IPS DF 6.9 (cell line): ENCODE measurements around the gene S100A7.

Experiments
- DNase-seq: peaks from one replicate; pipeline ENCODE4 v3.0.0-alpha.2; 2013; ENCODE audit warnings: low read depth, low spot score
- H3K27ac ChIP-seq: one replicate; pipeline ENCODE4 v1.5.1; 2013; ENCODE audit warnings: low read length, control low read depth
- H3K27me3 ChIP-seq: 2 replicates; pipeline ENCODE4 v1.6.1; 2013; ENCODE audit warnings: mild to moderate bottlenecking, low read length; ENCODE audit not compliant: control insufficient read depth, insufficient read depth
- H3K36me3 ChIP-seq: 2 replicates; pipeline ENCODE4 v1.6.1; 2013; ENCODE audit warnings: low read length; ENCODE audit not compliant: control insufficient read depth, insufficient read depth
- H3K4me1 ChIP-seq: 2 replicates; pipeline ENCODE4 v1.6.1; 2013; ENCODE audit warnings: low read length; ENCODE audit not compliant: control insufficient read depth, insufficient read depth
- H3K4me3 ChIP-seq: 2 replicates; pipeline ENCODE4 v1.5.1; 2013; ENCODE audit warnings: mild to moderate bottlenecking, low read length
- H3K9me3 ChIP-seq: 2 replicates; pipeline ENCODE4 v1.6.1; 2013; ENCODE audit warnings: low read length, inconsistent platforms; ENCODE audit not compliant: control insufficient read depth, insufficient read depth
- WGBS: extraction: QIAGEN DNeasy Blood & Tissue Kit; methylation state at CpG from one replicate; pipeline ENCODE4 v1.1.7; 2013; ENCODE audit warnings: mixed read lengths, missing lambda C conversion rate; ENCODE audit not compliant: insufficient read length, insufficient coverage; 5-methylcytosine and 5-hydroxymethylcytosine counted together

The S100A7 gene

GRCh38 chr1:153447498-153448170, 12.8 kb downstream of the S100A7 start:
- Histone ChIP-seq H3K4me3 (no peak overlapping the region), H3K27ac (no peak overlapping the region), H3K27me3 (no peaks in the 10 kb centered on the region), H3K9me3 (no peaks in the 10 kb centered on the region), H3K36me3 (no peaks in the 10 kb centered on the region), H3K4me1 (no peaks in the 10 kb centered on the region)
- no peak for DNase-seq
- no CpG with 5 or more reads among the region's 1 CpG for WGBS

GRCh38 chr1:153444078-153444477, 16.4 kb downstream of the S100A7 start:
- no peaks in the 10 kb centered on the region for H3K27me3 ChIP-seq
- no CpG with 5 or more reads among the region's 5 CpGs for WGBS
- DNase-seq: no peak

DNA sequence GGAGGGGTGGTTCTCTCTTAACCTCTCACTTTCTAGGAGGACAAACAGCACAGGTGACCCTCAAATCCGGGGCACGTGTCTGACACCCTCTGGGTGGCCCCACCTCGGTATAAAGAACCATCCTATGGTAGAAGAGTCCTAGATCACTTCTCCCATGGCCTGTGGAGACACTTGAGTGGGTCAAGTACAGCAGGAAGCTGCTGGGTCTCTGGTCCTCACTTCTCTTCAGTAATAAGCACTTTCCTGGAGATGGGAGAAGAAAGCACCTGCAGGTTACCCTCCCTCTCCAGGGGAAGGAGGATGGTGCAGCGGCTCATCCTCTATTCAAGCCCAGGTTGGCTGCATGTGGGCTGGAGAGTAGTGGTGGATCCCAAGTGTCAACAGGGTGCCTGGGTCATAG, 17.0 kb downstream of the S100A7 start:
- no peaks in the 10 kb centered on the region for H3K27me3 ChIP-seq
- H3K4me3 ChIP-seq: no peak overlapping the region
- no CpG with 5 or more reads among the region's 4 CpGs for WGBS

More at GRCh38 chr1:153444078-153444477, 16.4 kb downstream of the S100A7 start:
- no peak overlapping the region for H3K27ac ChIP-seq
- no peaks in the 10 kb centered on the region for H3K4me1 ChIP-seq
- no peak overlapping the region for H3K4me3 ChIP-seq
- H3K9me3 ChIP-seq: no peaks in the 10 kb centered on the region
- no peaks in the 10 kb centered on the region for H3K36me3 ChIP-seq

DNA sequence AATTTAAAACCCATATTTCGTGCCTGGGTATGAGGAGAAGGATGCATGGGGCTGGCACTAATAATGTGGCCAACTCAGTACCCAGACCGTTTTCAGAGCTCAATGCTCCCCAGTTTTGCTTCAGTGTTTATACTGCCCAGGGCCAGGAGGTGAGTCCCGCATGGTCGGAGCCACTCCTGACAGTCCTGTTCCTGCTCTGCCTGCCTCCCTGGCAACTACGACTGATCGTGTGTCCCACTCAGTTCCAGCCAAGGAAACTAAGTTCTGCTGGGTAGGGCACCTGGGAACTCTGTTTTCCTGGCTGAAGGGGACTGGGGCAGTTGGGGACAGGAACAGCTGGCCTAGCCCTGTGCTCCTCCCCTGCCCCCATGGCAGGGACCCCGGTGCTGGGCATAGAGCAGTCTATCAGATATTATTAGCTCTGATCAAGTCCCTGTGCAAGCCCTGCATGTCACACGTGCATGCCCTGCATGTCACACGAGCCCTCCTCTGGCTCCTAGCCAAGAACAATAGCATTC, 19.2 kb downstream of the S100A7 start:
- H3K36me3 ChIP-seq: no peaks in the 10 kb centered on the region
- H3K4me3 ChIP-seq: no peak overlapping the region
- H3K9me3 ChIP-seq: no peaks in the 10 kb centered on the region
- no peak for DNase-seq
- H3K27ac ChIP-seq: no peak overlapping the region
- no peaks in the 10 kb centered on the region for H3K4me1 ChIP-seq
- no CpG with 5 or more reads among the region's 9 CpGs for WGBS
- H3K27me3 ChIP-seq: no peaks in the 10 kb centered on the region

More for the DNA sequence above, 17.0 kb downstream of the S100A7 start:
- no peaks in the 10 kb centered on the region for H3K9me3 ChIP-seq
- H3K27ac ChIP-seq: no peak overlapping the region
- no peaks in the 10 kb centered on the region for H3K36me3 ChIP-seq
- DNase-seq: no peak
- H3K4me1 ChIP-seq: no peaks in the 10 kb centered on the region

GRCh38 chr1:153439273-153439672, 21.2 kb downstream of the S100A7 start:
- Histone ChIP-seq H3K27ac (no peak overlapping the region), H3K4me1 (no peaks in the 10 kb centered on the region), H3K4me3 (no peak overlapping the region), H3K9me3 (no peaks in the 10 kb centered on the region), H3K27me3 (no peaks in the 10 kb centered on the region), H3K36me3 (no peaks in the 10 kb centered on the region)
- no peak for DNase-seq

- Histone ChIP-seq H3K27me3 (no peaks in the 10 kb centered on the region), H3K9me3 (no peaks in the 10 kb centered on the region), H3K4me1 (no peaks in the 10 kb centered on the region), H3K36me3 (no peaks in the 10 kb centered on the region), H3K27ac (no peak overlapping the region), H3K4me3 (no peak overlapping the region)
- no peak for DNase-seq
- no CpG with 5 or more reads among the region's 7 CpGs for WGBS
Measured at GRCh38 chr1:153438599-153438998, 21.9 kb downstream of the S100A7 start.

DNA sequence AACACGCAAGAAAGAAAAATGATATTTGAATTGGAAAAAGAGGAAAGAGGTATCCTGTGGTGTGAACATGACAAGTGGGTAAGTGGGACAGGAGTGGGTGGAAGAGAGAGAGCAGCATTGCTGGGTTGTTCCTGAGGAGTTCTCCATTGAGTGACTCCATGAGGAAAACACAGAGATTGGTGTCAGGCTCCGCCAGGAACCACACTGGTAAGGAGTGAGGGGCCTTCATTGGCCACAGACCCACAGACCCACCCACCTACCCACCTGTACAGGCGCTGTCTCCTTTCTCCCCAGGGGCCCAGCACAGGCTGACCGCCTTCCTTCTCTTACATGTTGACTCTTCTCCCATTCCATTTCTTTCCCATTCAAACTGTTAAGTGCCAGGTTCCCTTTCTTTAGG, 23.2 kb downstream of the S100A7 start:
- no peaks in the 10 kb centered on the region for H3K27me3 ChIP-seq
- no peak overlapping the region for H3K27ac ChIP-seq
- WGBS: no CpG with 5 or more reads among the region's 4 CpGs
- no peaks in the 10 kb centered on the region for H3K36me3 ChIP-seq
- no peaks in the 10 kb centered on the region for H3K9me3 ChIP-seq
- H3K4me1 ChIP-seq: no peaks in the 10 kb centered on the region
- no peak for DNase-seq
- H3K4me3 ChIP-seq: no peak overlapping the region

- Histone ChIP-seq H3K27me3 (no peaks in the 10 kb centered on the region), H3K27ac (no peak overlapping the region), H3K4me3 (no peak overlapping the region), H3K9me3 (no peaks in the 10 kb centered on the region), H3K36me3 (no peaks in the 10 kb centered on the region), H3K4me1 (no peaks in the 10 kb centered on the region)
- WGBS: no CpG with 5 or more reads among the region's 11 CpGs
- no peak for DNase-seq
Measured at GRCh38 chr1:153434746-153435455, 25.6 kb downstream of the S100A7 start.

GRCh38 chr1:153432874-153433681, 27.4 kb downstream of the S100A7 start:
- Histone ChIP-seq H3K27me3 (no peaks in the 10 kb centered on the region), H3K36me3 (no peaks in the 10 kb centered on the region), H3K4me1 (peaks cover 2% of the 10 kb centered on the region; the same call in 1 of the 2 replicates), H3K9me3 (no peaks in the 10 kb centered on the region), H3K27ac (no peak overlapping the region), H3K4me3 (no peak overlapping the region)
- no CpG with 5 or more reads among the region's 9 CpGs for WGBS
- no peak for DNase-seq

GRCh38 chr1:153431928-153432327, 28.5 kb downstream of the S100A7 start:
- WGBS: no CpG with 5 or more reads among the region's 4 CpGs

More at GRCh38 chr1:153431928-153432327, 28.5 kb downstream of the S100A7 start:
- Histone ChIP-seq H3K27me3 (no peaks in the 10 kb centered on the region), H3K36me3 (no peaks in the 10 kb centered on the region), H3K27ac (no peak overlapping the region), H3K4me1 (peaks cover 2% of the 10 kb centered on the region; the same call in 1 of the 2 replicates), H3K9me3 (no peaks in the 10 kb centered on the region), H3K4me3 (no peak overlapping the region)
- no peak for DNase-seq
